HG03442 (cell line): ENCODE results near the gene BRAT1.

Experiments
- ATAC-seq: cut with Tn5 transposase; IDR thresholded peaks from one replicate; pipeline ENCODE4 v1.9.1; 2021; ENCODE audit warnings: mild to moderate bottlenecking, moderate library complexity; ENCODE audit not compliant: unreplicated experiment

BRAT1 gene

GRCh38 chr7:2525658-2526630 lies 29.4 kb downstream of the BRAT1 start:
- ATAC-seq, result no peak

GRCh38 chr7:2524808-2525657 lies 30.3 kb downstream of the BRAT1 start:
- ATAC-seq, result no peak

GRCh38 chr7:2523941-2524807 lies 31.1 kb downstream of the BRAT1 start:
- ATAC-seq, result no peak

GRCh38 chr7:2523461-2523936 lies 31.8 kb downstream of the BRAT1 start:
- ATAC-seq, result no peak

GRCh38 chr7:2522780-2523433 lies 32.4 kb downstream of the BRAT1 start:
- no peak for ATAC-seq

- ATAC-seq, result no peak
Measured at GRCh38 chr7:2521952-2522591, 33.3 kb downstream of the BRAT1 start.

GRCh38 chr7:2521341-2521745 lies 34.0 kb downstream of the BRAT1 start:
- no peak for ATAC-seq

GRCh38 chr7:2520761-2521290 lies 34.5 kb downstream of the BRAT1 start:
- no peak for ATAC-seq

GRCh38 chr7:2520131-2520760 lies 35.1 kb downstream of the BRAT1 start:
- ATAC-seq, result no peak

- peak; percentile 77 for ATAC-seq
Measured at GRCh38 chr7:2519119-2519930, 36.0 kb downstream of the BRAT1 start, which contains the start of gene LFNG. LFNG (plus strand) TSS chr7:2519774; CDS start chr7:2519862, 88 bp downstream.

GRCh38 chr7:2518737-2519118 lies 36.6 kb downstream of the BRAT1 start:
- ATAC-seq, result no peak

GRCh38 chr7:2517678-2518507 lies 37.4 kb downstream of the BRAT1 start:
- no peak for ATAC-seq

- ATAC-seq, result no peak
Measured at GRCh38 chr7:2517026-2517425, 38.3 kb downstream of the BRAT1 start.

- ATAC-seq, result no peak
Measured at GRCh38 chr7:2516194-2516555, 39.1 kb downstream of the BRAT1 start.

GRCh38 chr7:2515424-2516193 lies 39.7 kb downstream of the BRAT1 start:
- ATAC-seq, result no peak
